Cardiac septum (tissue), 1 donor: ENCODE data around the gene GRB14. TPM values are rescaled to one million over a fixed set of nuclear protein-coding genes. Genes with fewer than 3 reads are reported as not detected.

Source experiments
- DNase-seq: peaks from one replicate; pipeline ENCODE4 v3.0.0-alpha.2; 2020; ENCODE audit warnings: low spot score
- intact Hi-C: fragments of 100-400 bp; cut with DNase I; formaldehyde crosslinking; loops from one replicate; pipeline ENCODE4 v1.14.0; 2022
- total RNA-seq: library from RNA; stranded (reverse); fragmentation: NEBNext Ultra II Directional; extraction: Animal tissue kit (Norgen Biotek cat#: 25700); gene quantifications from one replicate; pipeline ENCODE4 v1.2.1, GENCODE V29; 2021
- donor health status: DM: no; HTN: no; CAD: no.

The GRB14 gene
- total RNA-seq, 1 donor from 2014 or later, result 2.2 TPM

DNA sequence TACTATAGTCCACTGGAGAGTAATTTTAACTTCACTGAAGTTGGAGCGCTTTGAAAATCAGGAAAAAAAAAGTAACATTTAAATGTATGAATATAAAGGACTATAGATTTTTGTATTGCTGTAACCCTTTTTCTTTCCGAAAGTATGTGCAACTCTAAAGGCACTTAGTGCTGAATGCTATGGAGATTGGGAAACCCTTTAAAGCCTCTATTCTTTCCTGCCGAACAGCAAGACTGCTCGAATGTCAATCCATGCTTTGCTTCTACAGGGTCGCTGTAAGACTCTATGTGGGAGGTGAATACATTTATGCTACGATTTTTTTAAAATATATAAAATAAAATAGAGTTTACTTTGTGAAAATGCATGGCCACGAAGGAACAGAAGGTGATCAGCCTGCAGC lies 825 bp downstream of the GRB14 start:
- no peak for DNase-seq
- intact Hi-C loops, result no loop called here

DNA sequence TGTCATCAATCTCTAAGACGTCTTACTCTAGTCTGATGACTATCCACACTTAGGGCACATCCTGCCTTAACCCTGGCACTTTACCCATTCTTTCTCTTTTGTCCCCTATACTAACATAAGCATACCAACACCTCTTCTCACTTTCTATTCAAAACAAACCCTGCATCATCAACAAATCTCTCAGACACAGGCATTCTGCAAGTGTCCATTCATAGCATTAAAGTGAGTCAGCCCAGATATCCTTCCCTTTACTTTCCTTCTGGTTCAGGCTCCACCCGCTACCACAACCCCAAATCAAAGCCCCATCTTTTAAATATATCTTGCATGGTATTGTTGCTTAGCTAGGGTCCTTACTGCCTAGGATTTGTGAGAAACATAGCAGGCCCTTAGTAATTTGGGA lies 3.8 kb downstream of the GRB14 start:
- intact Hi-C loops, result no loop called here
- DNase-seq, result no peak

DNA sequence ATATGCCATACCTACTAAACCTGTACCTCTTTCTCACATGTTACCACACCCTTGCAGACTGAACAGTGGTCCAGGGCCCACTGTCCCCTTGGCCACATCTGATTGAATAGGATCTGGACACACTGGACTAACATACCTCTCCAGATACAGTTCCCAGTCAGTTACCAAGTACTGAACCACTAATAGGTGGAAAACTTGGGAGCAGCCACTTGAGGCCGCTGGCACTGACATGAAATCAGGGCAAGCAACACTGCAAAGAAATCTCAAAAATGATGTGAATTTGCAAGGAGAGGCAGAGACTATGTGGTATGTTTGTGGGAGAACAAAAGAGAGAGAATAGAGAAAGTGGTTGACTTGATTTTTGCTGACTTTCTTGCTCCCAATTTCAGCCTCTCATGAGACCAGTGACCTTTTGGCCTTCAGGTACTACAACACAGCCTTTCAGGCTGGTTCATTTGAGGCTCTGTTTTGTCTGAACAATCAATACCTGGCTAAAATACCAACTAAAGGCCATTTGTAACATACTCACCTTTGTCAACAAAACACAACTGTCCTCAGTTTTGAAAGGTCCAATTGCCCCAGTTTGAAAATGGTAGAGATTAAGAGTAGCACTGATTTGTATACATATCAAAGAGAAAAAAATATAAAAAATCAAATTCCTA lies 7.8 kb downstream of the GRB14 start:
- intact Hi-C loops, result no loop called here
- DNase-seq, result no peak

GRCh38 chr2:164609790-164610189 lies 11.5 kb downstream of the GRB14 start:
- no peak for DNase-seq
- intact Hi-C loops, result no loop called here

GRCh38 chr2:164606557-164606956 lies 14.7 kb downstream of the GRB14 start:
- no peak for DNase-seq
- intact Hi-C loops, result no loop called here

- no peak for DNase-seq
- intact Hi-C loops, result no loop called here
Measured at GRCh38 chr2:164605295-164605694, 16.0 kb downstream of the GRB14 start.

GRCh38 chr2:164600763-164601162 lies 20.5 kb downstream of the GRB14 start:
- intact Hi-C loops, result no loop called here
- DNase-seq, result no peak

DNA sequence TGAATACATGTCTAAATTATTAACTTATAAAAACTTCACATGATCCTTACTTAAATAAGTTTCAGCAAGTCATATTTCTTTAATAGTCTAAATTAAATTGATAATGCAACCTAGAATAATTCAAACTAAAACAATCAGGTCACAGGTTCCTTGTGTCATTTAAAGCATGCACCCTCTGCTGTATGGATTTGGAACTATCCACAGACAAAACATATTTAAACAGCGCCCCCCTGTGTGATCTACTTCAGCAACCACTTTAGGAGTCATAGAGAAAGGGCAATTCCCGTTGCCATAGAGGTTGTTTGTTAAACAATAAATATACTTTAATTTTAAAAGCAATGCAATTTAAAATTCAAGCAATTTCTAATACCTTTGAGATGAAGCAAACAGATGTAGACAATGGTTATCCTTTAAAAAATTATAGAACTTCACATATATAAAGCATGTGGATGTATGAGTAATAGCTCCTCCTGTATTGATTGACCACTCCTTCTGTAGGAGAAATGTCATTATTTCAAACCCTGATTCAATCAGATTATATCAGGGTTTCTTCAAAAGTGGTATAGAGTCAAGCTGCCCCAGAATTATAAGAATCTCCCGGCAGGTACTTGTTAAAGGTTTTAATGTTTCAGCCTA lies 21.2 kb downstream of the GRB14 start:
- intact Hi-C loops, result loop anchor here (5.0 kb wide), 1 partner anchor 43 kb away; no protein-coding TSS in a partner anchor
- no peak for DNase-seq

DNA sequence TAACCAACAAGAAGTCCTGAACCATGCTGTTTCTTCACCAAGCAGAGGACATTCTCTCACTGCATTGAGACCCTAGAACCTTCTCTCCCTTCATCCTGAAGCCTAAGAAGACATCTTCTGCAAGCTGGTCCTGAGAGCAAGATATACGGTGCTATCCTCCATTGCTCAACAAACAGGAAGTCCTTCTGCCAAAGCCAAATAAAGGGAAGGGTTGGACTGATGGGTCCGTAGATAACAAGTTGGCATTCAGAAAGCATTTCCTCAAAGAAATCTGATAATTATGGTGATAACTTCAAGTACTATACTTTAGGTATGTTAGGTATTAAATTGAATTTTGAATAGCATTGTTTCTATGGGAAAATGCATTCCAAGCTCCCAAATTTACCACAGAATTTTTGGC lies 23.3 kb downstream of the GRB14 start:
- intact Hi-C loops, result loop anchor here (5.0 kb wide), 1 partner anchor 41 kb away; no protein-coding TSS in a partner anchor
- DNase-seq, result no peak

- DNase-seq, result no peak
- intact Hi-C loops, result loop anchor here (5.0 kb wide), 1 partner anchor 38 kb away; no protein-coding TSS in a partner anchor
Measured at GRCh38 chr2:164595031-164595430, 26.3 kb downstream of the GRB14 start.

DNA sequence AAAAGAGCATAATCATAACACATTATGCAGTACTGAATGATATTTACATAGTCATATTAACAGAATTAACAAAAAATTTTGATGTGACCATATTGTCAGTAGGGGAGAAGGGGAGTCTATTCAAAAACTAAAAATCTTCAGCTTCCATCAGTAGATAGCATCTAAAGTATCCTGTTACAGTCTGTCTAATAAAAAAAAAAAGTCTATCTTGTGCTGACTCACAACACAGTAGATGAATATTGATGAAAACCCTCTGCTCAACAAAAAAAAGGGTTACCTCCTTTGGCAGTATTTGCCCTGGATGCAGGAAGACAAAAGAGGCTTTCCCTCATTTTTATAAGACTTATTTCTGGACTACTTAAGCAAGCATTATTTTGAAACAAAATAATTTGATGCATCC lies 27.3 kb downstream of the GRB14 start:
- intact Hi-C loops, result no loop called here
- DNase-seq, result no peak

- DNase-seq, result no peak
- intact Hi-C loops, result no loop called here
Measured at GRCh38 chr2:164593541-164593940, 27.7 kb downstream of the GRB14 start.

GRCh38 chr2:164589522-164589921 lies 31.8 kb downstream of the GRB14 start:
- DNase-seq, result no peak
- intact Hi-C loops, result no loop called here

DNA sequence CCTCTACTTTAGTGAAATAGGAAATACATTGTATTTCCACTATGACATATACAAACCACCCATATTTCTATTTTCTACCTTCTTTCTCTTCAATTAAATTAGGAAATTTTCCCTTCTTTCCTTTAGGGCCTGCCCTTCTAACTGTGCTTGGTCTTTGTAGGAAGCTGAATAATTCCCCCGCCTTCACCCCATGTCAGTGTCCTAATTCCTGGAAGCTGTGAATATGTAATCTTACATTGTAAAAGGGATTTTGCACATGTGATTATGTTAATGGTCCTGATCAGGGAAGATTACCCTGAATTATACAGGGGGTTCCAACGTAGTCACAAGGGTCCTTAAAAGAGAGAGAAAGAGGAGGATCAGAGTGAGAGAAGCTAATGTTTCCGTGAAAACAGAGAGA lies 40.2 kb downstream of the GRB14 start:
- intact Hi-C loops, result no loop called here

DNA sequence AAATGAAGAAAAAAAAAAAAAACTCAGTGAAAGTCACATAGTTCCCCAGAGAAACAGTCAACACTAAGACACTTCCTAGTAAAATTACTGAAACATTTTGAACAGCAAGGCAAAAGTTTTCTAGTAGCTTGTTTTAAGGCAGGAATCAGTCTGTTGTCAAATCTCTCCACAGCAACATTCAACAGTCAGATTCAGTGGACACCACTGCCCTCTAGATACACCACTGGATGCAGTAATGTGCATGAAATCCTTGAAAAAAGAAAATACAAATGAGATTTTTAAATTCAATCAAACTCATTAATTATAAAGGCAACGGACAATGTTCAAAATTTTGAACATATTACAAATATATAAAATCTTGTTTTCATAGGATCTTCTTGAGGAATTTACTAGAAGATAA lies 46.4 kb downstream of the GRB14 start:
- DNase-seq, result no peak
- intact Hi-C loops, result no loop called here

More for the DNA sequence above, 40.2 kb downstream of the GRB14 start:
- no peak for DNase-seq

GRCh38 chr2:164570475-164570874 lies 50.8 kb downstream of the GRB14 start:
- intact Hi-C loops, result no loop called here
- no peak for DNase-seq

- intact Hi-C loops, result no loop called here
- DNase-seq, result no peak
Measured at GRCh38 chr2:164569378-164569777, 51.9 kb downstream of the GRB14 start.

- intact Hi-C loops, result no loop called here
- no peak for DNase-seq
Measured at GRCh38 chr2:164568317-164568716, 53.0 kb downstream of the GRB14 start.

DNA sequence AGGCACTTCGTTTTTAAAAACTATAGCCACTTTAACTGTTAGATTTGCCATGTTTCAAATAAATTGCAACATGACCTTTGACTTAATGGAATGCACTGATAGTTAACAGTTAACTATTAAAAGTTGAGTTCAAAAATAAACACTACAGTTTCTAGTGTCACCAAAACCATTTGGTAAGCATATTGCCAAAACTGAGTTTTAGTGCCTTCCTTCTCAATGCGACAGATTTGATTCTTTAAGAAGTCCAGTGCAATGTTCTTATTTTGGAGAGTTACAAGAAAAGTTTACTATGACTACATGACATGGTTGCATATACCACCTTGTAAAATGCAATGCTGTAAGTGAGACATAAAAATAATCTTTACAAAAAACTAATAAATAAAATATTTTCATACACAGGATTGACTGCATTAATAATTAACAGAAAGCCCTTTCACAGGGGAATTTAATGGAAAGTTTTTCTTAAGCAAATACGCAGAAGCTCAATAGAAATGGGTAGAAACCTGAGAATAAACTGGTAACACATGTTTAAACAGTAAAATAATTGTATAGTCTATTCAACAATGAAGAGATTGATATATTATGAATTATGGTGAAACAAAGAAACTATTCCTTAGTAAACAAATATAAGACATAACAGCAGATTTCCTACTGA lies 53.8 kb downstream of the GRB14 start:
- intact Hi-C loops, result no loop called here
- no peak for DNase-seq

DNA sequence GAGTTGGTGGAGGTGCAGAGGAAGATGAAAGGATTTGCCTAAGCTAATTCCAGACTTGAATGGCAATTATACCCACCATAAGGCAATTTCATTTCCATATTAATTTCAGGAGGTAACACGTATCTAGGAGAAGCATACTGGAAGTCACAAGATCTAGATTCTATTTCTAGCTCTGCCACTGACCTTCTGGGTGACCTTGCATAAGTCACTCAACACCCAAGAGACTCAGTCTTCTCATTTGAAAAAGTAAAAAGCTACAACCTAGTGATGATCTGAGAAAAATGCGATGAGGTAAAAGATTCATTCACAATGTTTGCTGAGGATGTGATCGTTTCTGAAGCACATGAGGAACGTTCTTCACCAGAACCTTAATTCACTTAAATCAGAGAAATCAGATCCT lies 55.9 kb downstream of the GRB14 start:
- intact Hi-C loops, result no loop called here
- no peak for DNase-seq

DNA sequence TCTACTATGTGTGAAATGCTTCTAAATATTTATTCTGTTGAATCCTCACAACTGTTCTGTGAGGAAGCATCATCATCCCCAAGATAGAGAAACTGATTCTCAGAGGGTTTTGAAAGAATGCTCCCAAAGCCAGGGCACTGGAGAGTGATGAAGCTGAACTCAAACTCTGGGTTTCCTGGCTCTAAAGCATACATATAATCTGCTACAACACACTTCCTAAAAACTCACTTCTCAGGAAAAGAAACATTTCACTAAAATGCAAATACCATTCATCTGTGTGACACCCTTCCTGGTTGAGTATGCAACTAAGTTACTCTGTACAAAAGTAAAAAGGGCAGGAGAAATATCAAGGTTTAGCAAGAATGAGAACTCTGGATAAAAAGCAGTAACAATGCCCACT lies 58.6 kb downstream of the GRB14 start:
- intact Hi-C loops, result loop anchor here (5.0 kb wide), 1 partner anchor 160 kb away; no protein-coding TSS in a partner anchor
- DNase-seq, result no peak
